ENCODE data around the gene ERAP2. TPM values are rescaled to one million over a fixed set of nuclear protein-coding genes. Genes with fewer than 3 reads are reported as not detected.

ERAP2 gene
- polyA plus RNA-seq, 1 donor (not counting 4 experiments of a cell fraction or from before 2014, with no cell fraction given) = 41.0 TPM

DNA sequence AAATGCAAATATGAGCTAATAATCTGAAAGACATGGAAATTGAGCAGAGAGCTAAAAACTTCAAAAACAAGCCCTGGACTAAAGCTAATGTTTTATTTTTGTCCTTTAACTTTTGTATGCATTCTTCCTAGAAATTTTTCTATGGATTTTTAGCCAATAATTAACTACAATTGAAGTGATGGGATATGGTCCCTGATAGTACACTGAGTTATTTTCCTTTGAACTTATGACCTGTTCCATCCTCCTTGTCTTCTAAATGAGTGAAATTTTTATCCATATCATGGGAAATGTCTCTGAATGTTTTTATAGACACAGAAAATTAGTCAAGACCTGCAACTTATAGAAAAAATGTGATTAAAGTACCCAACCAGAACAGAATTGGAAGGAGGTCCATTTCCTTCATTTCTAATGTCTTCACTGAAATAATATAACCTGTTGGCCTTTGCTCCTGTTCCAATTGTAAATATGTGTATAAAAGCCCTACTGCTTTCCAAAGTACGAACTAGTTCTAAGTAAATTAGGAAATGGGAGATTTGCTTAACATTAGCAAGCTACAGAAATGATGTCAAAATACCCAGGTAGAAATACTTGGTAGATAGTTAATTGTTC, 11.3 kb upstream of the ERAP2 start:
- Histone ChIP-seq H2AFZ (ENCODE audit: control insufficient read depth, low read length) (no peak overlapping the region), H3K9ac (ENCODE audit: control insufficient read depth, extremely low read depth, insufficient read depth, low read length) (no peak overlapping the region), H4K20me1 (ENCODE audit: control insufficient read depth, extremely low read depth, insufficient read depth, low read length) (no peaks in the 10 kb centered on the region), H3K9me3 (ENCODE audit: control insufficient read depth, low read depth, low read length) (no peaks in the 10 kb centered on the region), H3K27ac (ENCODE audit: control insufficient read depth, insufficient read depth, low read length) (no peak overlapping the region), H3K79me2 (ENCODE audit: control insufficient read depth, insufficient read depth, low read length) (no peaks in the 10 kb centered on the region), H3K27me3 (ENCODE audit: control insufficient read depth, extremely low read depth, insufficient read depth, low read length) (no peaks in the 10 kb centered on the region), H3K36me3 (ENCODE audit: control insufficient read depth in 2 of 2, extremely low read depth in 1 of 2, insufficient read depth in 2 of 2, low read length in 2 of 2) (no peaks in the 10 kb centered on the region), H3K9me1 (ENCODE audit: control insufficient read depth, extremely low read depth, insufficient read depth, low read length) (no peaks in the 10 kb centered on the region), H3K4me1 (ENCODE audit: control insufficient read depth, extremely low read depth, insufficient read depth, low read length) (peaks cover 3% of the 10 kb centered on the region), H3K4me2 (ENCODE audit: control insufficient read depth, extremely low read depth, insufficient read depth, low read depth, low read length) (no peak overlapping the region), H3K4me3 (ENCODE audit: control insufficient read depth in 2 of 3, extremely low read depth in 1 of 3, insufficient read depth in 2 of 3, low read depth in 1 of 3, low read length in 3 of 3) (no peak overlapping the region)
- FAIRE-seq (no peak), DNase-seq (ENCODE audit: low read depth, low spot score) (no peak)
- dilution Hi-C loops (cut with MboI; ENCODE audit: extremely low pct_ligation_motif_present, low sequenced_read_pairs) = no loop called here
- no peak for TF ChIP-seq EZH2 (IDR thresholded peaks at IDR 0.05; ENCODE audit: low read length)
- TF ChIP-seq, protein P1, sequence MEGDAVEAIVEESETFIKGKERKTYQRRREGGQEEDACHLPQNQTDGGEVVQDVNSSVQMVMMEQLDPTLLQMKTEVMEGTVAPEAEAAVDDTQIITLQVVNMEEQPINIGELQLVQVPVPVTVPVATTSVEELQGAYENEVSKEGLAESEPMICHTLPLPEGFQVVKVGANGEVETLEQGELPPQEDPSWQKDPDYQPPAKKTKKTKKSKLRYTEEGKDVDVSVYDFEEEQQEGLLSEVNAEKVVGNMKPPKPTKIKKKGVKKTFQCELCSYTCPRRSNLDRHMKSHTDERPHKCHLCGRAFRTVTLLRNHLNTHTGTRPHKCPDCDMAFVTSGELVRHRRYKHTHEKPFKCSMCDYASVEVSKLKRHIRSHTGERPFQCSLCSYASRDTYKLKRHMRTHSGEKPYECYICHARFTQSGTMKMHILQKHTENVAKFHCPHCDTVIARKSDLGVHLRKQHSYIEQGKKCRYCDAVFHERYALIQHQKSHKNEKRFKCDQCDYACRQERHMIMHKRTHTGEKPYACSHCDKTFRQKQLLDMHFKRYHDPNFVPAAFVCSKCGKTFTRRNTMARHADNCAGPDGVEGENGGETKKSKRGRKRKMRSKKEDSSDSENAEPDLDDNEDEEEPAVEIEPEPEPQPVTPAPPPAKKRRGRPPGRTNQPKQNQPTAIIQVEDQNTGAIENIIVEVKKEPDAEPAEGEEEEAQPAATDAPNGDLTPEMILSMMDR (optimal IDR thresholded peaks at IDR 0.05 in 1 of 3, IDR thresholded peaks at IDR 0.05 in 1 of 3, conservative IDR thresholded peaks at IDR 0.05 in 1 of 3; ENCODE audit: extremely low read depth in 1 of 3, insufficient read depth in 2 of 3, low read length in 3 of 3) = no peak

DNA sequence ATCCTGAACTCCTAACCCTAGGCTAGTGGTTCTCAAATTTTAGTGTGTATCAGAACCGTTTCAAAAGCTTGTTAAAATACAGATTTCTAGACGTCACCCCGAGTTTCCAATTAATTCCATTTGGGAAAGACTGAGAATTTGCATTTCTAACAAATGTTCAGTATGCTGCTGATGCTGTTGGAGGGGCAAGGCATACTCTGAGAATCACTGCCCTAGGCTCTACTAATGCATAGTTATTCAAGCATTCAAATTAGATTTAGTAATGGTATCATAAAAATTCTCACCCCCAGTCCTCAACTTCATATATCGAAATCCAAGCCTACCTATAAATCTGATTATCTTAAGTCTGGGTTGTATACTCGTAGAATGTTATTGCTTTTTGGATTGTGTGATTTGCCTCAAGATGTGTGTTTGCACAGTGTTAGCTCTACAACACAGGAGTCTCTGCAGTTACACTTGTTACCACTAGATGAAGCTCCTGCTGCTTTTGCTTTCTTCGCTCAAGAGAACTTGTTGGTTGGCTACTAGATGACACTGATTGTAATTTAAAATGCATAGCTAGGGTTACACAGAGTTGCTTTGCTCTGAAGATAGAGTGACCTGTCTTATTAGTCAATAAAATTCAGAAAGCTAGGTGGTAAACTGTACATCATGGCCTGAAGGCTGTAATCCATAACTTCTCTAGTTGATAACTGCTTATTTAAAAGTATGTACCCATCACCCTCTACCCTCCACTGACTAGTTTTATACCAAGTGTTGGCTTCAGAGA, 7.5 kb upstream of the ERAP2 start:
- H3K9me1 ChIP-seq (ENCODE audit: control insufficient read depth, extremely low read depth, insufficient read depth, low read length) = no peaks in the 10 kb centered on the region
- H3K9me3 ChIP-seq (ENCODE audit: control insufficient read depth, low read depth, low read length) = no peaks in the 10 kb centered on the region
- H4K20me1 ChIP-seq (ENCODE audit: control insufficient read depth, extremely low read depth, insufficient read depth, low read length) = no peaks in the 10 kb centered on the region
- H3K27me3 ChIP-seq (ENCODE audit: control insufficient read depth, extremely low read depth, insufficient read depth, low read length) = no peaks in the 10 kb centered on the region
- no peaks in the 10 kb centered on the region for H3K79me2 ChIP-seq (ENCODE audit: control insufficient read depth, insufficient read depth, low read length)
- no peak overlapping the region for H3K4me2 ChIP-seq (ENCODE audit: control insufficient read depth, extremely low read depth, insufficient read depth, low read depth, low read length)
- FAIRE-seq (peak; percentile 91), DNase-seq (ENCODE audit: low read depth, low spot score) (no peak)
- peaks cover 5% of the 10 kb centered on the region for H3K4me1 ChIP-seq (ENCODE audit: control insufficient read depth, extremely low read depth, insufficient read depth, low read length)
- H3K4me3 ChIP-seq (ENCODE audit: control insufficient read depth in 2 of 3, extremely low read depth in 1 of 3, insufficient read depth in 2 of 3, low read depth in 1 of 3, low read length in 3 of 3) = no peak overlapping the region
- H3K36me3 ChIP-seq (ENCODE audit: control insufficient read depth in 2 of 2, extremely low read depth in 1 of 2, insufficient read depth in 2 of 2, low read length in 2 of 2) = no peaks in the 10 kb centered on the region
- dilution Hi-C loops (cut with MboI; ENCODE audit: extremely low pct_ligation_motif_present, low sequenced_read_pairs) = no loop called here
- H2AFZ ChIP-seq (ENCODE audit: control insufficient read depth, low read length) = no peak overlapping the region
- H3K27ac ChIP-seq (ENCODE audit: control insufficient read depth, insufficient read depth, low read length) = no peak overlapping the region
- no peak for TF ChIP-seq EZH2 (IDR thresholded peaks at IDR 0.05; ENCODE audit: low read length)
- TF ChIP-seq, protein P1 (optimal IDR thresholded peaks at IDR 0.05 in 1 of 3, IDR thresholded peaks at IDR 0.05 in 1 of 3, conservative IDR thresholded peaks at IDR 0.05 in 1 of 3; ENCODE audit: extremely low read depth in 1 of 3, insufficient read depth in 2 of 3, low read length in 3 of 3) = peak; percentile 72 to 97 (median 95)
- no peak overlapping the region for H3K9ac ChIP-seq (ENCODE audit: control insufficient read depth, extremely low read depth, insufficient read depth, low read length)
